Astrocyte of the cerebellum (primary cell): ENCODE results near the gene ZAR1L.
A peak's percentile ranks its signal among the peaks of the same experiment; 100 is the strongest.

Source experiments
- DNase-seq: peaks from one replicate; pipeline ENCODE4 v3.0.0-alpha.2; 2011; ENCODE audit warnings: low read depth
- H3K4me3 ChIP-seq: 2 replicates; pipeline ENCODE4 v1.5.1; 2011; ENCODE audit warnings: mild to moderate bottlenecking, low read depth, low read length, moderate library complexity
- CTCF ChIP-seq: IDR thresholded peaks from 2 replicates; pipeline ENCODE4 v1.5.1; 2012; ENCODE audit warnings: low read length, low read depth, moderate library complexity, mild to moderate bottlenecking; ENCODE audit errors: missing control alignments
- in situ Hi-C: cut with HindIII; loops from 2 replicates; pipeline ENCODE4 v1.10.0; 2017; ENCODE audit warnings: low sequenced_read_pairs

The ZAR1L gene

DNA sequence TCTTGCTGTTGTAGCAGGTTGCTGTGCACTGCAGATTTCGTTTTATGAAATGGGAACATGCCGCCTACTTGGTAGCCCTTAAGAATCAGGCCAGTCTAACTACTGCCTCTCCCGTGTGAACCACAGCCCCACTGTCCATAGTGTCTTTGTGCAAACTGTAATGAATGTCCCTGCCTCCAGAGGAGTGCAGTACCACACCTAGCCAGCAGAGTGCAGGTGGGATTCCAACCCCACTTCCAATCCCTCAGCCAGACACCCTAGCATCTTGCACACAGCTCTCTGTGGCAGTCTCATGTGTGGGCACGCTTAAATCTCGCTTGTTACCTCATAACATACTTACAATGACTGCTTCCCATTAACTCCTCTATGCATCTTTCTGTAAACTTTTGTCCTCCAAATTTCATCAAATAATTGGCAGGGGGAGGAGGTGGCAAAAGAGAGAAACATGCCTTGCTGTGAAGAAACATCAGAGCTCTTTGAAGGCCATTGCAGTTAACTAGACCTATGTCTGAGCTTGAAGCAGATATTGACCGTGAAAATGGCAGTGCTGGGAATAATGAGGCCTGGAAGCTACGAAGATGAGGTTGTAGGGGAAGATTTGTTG is 47.2 kb downstream of the ZAR1L start:
- in situ Hi-C loops, result no loop called here
- peak; percentile 59 for TF ChIP-seq CTCF

DNA sequence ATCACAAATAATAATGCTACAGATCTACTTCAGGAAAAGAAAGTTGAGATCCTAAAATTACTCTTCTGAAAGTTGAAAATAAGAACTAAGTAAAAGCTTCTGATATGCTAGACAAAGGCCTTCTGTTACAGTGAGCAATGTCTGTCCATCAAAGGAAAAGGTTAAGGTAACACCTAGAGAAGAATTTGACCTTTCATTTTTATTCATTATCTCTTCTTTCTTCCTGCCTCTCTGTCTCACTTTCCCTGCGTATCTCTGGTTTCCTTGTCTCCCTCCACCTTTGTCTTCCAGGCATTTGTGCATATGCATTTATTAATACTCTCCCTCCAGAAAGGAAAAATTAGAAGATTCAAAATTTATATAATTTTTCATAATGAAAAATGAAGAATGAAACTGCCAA is 49.0 kb downstream of the ZAR1L start:
- DNase-seq, result no peak
- no peak for TF ChIP-seq CTCF
- H3K4me3 ChIP-seq, result no peak overlapping the region
- in situ Hi-C loops, result no loop called here

More for the DNA sequence above, 47.2 kb downstream of the ZAR1L start:
- DNase-seq, result no peak
- no peak overlapping the region for H3K4me3 ChIP-seq

GRCh38 chr13:32265726-32266125 is 49.4 kb downstream of the ZAR1L start:
- in situ Hi-C loops, result no loop called here
- no peak overlapping the region for H3K4me3 ChIP-seq
- DNase-seq, result no peak

DNA sequence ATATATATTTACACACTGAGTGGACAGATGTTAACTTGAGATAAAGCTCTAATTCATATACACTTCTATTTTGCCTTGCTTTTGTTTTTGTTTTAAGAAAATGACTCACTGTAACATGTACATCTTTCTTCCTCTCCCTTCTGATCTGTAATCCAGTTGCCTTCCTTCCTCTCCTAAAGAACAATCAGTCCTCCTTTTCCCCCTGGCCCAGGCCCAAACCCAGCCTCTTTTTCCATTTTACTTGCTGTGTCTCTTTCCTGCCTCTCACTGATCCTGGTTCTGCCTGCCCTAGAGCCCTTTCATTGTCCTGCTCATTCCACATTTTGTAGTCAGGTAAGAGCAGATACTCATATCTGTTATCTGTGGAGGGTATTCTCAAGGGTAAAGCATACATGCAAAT is 50.8 kb downstream of the ZAR1L start:
- no peak overlapping the region for H3K4me3 ChIP-seq
- no peak for DNase-seq
- in situ Hi-C loops, result no loop called here
- TF ChIP-seq CTCF, result no peak

More at GRCh38 chr13:32265726-32266125, 49.4 kb downstream of the ZAR1L start:
- TF ChIP-seq CTCF, result no peak

DNA sequence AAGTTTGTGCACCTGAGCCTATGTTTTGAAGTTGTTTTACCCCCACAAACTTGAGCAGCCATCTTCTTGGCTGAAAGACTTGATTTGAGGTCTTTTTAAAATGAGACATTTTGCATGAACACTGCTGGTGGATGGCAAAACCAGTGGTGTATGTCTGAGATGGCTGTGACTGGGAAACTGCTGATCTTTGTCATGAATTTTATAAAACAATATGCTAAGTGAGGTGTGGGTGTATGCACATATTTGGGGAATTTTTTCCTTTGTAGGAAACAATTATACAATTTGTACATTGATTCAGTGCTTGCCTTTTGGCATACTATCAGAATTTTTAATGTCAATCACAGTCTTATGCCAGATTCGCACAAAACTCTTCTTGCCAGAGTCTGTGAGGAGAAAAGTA is 52.5 kb downstream of the ZAR1L start:
- H3K4me3 ChIP-seq, result no peak overlapping the region
- DNase-seq, result no peak
- TF ChIP-seq CTCF, result no peak
- in situ Hi-C loops, result no loop called here

DNA sequence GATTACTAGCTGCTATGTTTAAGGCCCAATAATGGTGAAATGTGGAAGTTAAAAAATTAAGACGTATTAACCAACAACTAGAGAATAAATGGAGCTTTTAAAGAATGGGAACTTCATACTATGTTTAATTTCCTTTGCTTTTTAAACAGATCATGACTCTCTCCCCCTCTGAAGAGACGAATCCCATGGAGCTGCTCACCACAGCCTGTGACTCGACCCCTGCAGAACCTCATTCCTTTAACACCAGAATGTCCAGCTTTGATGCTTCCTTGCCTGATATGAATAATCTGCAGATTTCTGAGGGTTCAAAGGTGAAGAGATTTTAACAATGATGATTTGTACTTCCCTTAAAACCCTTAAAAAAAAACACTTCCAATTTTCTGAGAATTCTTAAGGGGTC is 53.0 kb downstream of the ZAR1L start:
- in situ Hi-C loops, result no loop called here
- no peak overlapping the region for H3K4me3 ChIP-seq
- no peak for DNase-seq
- no peak for TF ChIP-seq CTCF
